Forelimb muscle (tissue), 1 donor: ENCODE results near the gene HPSE2. TPM values are rescaled to one million over a fixed set of nuclear protein-coding genes. Genes with fewer than 3 reads are reported as not detected.

ENCODE experiments used
- DNase-seq: peaks from one replicate; pipeline ENCODE4 v3.0.0-alpha.2; 2013; ENCODE audit warnings: low read depth
- polyA plus RNA-seq: library from polyadenylated mRNA; unstranded; fragments of 120-200 nt; gene quantifications from one replicate; pipeline ENCODE4 v1.2.1, GENCODE V29; 2013; ENCODE audit not compliant: insufficient read length

Gene HPSE2
- polyA plus RNA-seq, 1 donor, result 0.25 TPM

DNA sequence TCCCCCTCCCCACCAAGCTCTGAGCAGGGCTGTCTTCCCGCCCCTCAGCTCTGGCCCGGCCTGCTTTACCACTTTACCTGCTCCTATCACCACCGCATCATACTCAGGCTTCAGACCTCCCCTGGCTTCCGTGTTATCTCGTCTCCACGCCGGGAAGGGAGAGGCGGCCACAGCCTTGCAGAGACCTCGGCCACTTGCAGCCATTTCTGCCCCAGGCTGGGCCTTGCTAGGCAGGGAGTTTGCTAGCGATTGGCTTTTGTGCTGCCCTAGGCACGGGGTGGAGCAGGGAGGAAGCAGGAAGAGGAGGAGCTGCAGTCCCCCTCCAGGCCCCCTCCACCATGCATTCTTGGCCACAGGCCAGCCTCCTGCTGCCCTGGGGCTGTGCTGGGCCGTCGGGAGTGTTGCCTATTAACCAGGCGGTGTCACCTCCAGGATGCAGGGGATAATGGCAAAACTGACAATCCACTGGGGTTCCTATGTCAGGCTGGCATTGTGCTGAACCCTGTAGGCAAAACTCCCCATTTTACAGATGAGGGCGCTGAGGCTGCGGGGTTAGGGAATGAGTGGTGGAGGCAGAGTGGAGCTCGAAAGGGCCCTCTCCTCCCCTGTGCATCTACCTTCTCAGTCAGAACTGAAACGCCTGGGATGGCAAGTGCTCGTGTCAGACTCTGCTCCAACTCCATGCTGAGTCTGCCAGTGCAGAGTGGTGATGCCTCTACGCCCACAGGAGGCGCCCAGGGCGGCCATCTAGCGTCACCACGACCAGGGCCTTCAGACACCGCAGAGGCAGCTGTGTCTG is 820.5 kb downstream of the HPSE2 start, which contains the start of gene PYROXD2:
TSS of gene PYROXD2 (minus strand) at position 251 of the 799 bp plus-strand sequence. CDS start at position 204, 47 bp downstream.
- DNase-seq, result peak; percentile 39

DNA sequence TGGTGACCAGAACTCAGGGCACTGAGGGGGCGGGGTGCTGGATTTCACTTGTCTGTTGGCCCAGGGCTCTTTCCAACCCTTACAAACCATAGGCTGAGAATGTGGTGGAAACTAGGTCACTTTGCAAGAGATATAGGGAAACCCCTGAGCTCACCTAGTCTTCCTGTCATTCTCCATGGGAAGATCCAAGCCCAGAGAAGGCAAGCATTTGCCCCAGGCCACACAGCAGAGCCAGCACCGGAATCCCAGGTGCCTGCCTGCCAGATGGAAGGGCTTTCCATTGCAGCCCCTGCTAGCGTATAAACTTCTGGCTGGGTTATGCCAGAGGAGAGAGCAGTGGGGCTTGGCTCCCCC is 821.1 kb downstream of the HPSE2 start:
- DNase-seq, result no peak

- DNase-seq, result no peak
These were observed 823.9 kb downstream of the HPSE2 start for GRCh38 chr10:98411768-98412167.

- DNase-seq, result no peak
These were observed 824.5 kb downstream of the HPSE2 start for GRCh38 chr10:98411166-98411565.

- no peak for DNase-seq
These were observed 824.9 kb downstream of the HPSE2 start for GRCh38 chr10:98410759-98411158.

DNA sequence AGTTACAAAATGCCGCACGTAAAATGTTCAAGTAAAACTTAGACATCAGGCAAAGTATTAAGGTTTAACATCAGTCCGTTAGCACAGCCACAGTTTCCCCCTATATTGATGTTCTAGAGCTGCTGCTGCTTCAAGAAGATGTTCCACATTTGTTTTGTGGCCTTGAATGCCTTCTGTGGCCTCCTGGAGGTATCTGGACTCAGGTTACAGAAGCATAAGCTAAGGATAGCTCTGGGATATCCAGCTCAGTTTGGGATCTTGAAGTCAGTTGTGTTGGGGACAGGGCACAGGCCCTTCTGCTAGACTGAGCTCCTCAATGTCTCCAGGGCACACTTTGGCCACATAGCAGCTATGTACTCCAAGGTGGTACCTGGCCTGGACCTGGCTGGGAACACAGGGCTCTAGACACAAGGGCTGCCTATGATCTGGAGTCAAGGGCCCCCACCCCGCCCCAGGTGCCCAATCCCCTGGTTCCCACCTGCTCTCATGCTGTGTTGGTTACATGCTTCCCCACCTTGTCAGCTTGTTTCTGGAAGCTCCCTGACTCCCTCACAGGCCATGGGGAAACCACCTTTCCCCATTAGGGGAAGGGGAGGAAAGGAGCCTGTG is 825.4 kb downstream of the HPSE2 start:
- no peak for DNase-seq

DNA sequence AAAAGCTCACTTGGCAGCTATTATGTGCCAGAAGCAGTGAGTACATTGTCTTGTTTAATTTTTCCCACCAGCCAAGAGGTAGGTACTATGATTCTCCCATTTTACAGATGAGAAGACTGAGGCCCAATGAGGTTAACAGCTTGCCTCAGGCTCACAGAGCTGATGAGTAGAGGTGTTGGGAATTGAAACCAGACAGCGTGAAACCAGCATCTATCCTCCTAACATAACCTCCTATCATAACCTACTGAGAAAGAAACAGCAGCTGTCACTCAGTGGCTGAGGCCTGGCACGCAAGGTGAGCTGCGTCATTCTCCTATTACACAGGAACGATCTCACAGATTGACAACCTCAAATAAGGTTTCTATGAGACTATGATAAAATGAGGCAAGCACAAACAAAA is 826.9 kb downstream of the HPSE2 start:
- no peak for DNase-seq

DNA sequence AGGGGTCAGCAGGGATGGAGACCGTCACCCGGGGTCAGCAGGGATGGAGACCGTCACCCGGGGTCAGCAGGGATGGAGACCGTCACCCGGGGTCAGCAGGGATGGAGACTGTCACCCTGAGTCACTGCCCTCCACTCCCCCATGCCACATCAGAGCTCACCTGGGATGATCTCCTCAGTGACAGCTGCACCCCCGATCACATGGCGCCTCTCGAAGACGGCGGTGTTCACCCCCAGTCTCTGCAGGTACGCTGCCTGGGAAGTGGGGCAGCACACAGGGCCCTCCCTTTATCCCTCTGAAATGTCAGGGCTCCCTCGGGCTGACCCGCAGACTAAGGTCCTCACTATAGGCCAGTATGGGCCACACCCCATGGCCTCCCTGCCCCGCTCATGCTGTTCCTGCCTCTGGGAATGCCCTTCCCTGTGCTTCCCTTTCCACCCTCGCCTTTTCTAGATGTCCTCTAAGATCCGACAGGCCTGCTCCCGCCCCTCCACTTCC is 827.9 kb downstream of the HPSE2 start:
- no peak for DNase-seq

Other genes with a start within 250 kb of the HPSE2 start
- 0.03 TPM for gene CNNM1, start 93.5 kb upstream of the HPSE2 start, polyA plus RNA-seq
- gene GOT1, start 194.8 kb upstream of the HPSE2 start, polyA plus RNA-seq, result 40.9 TPM